Measurements from ENCODE around the gene CWC27.

Gene CWC27

GRCh38 chr5:64971990-64972389, 203.3 kb downstream of the CWC27 start:
- Histone ChIP-seq H3K4me1 (ENCODE audit: insufficient read depth, low read length) (no peaks in the 10 kb centered on the region), H3K79me2 (ENCODE audit: insufficient read depth, low read length) (no peaks in the 10 kb centered on the region), H3K36me3 (ENCODE audit: insufficient read depth, low read length) (peaks cover 21% of the 10 kb centered on the region; the same call in 1 of the 2 replicates), H4K20me1 (ENCODE audit: insufficient read depth, low read length) (no peaks in the 10 kb centered on the region), H2AFZ (ENCODE audit: low read depth, low read length) (no peak overlapping the region), H3K27ac (ENCODE audit: low read length) (no peak overlapping the region), H3K4me2 (ENCODE audit: insufficient read depth, low read length) (no peak overlapping the region), H3K4me3 (ENCODE audit: low read depth in 1 of 2, low read length in 2 of 2) (no peak overlapping the region), H3K9me3 (ENCODE audit: insufficient read depth, low read length, severe bottlenecking) (no peaks in the 10 kb centered on the region), H3K9ac (ENCODE audit: low read depth, low read length) (no peak overlapping the region), H3K27me3 (ENCODE audit: insufficient read depth, low read length, poor library complexity) (no peaks in the 10 kb centered on the region)
- ATAC-seq (ENCODE audit: insufficient read depth, low read depth) (no peak), DNase-seq (no peak)
- TF ChIP-seq EZH2 (IDR thresholded peaks at IDR 0.05; ENCODE audit: borderline replicate concordance, low read depth, low read length, severe bottlenecking) (no peak), CTCF (IDR thresholded peaks at IDR 0.05; ENCODE audit: borderline replicate concordance, extremely low read depth, low read length, poor library complexity, severe bottlenecking) (no peak)

- no peak overlapping the region for H2AFZ ChIP-seq (ENCODE audit: low read depth, low read length)
- H3K4me1 ChIP-seq (ENCODE audit: insufficient read depth, low read length): no peaks in the 10 kb centered on the region
- peaks cover 27% of the 10 kb centered on the region; the same call in 1 of the 2 replicates for H3K36me3 ChIP-seq (ENCODE audit: insufficient read depth, low read length)
- H3K9ac ChIP-seq (ENCODE audit: low read depth, low read length): no peak overlapping the region
- H4K20me1 ChIP-seq (ENCODE audit: insufficient read depth, low read length): no peaks in the 10 kb centered on the region
- no peak overlapping the region for H3K4me3 ChIP-seq (ENCODE audit: low read depth in 1 of 2, low read length in 2 of 2)
- DNase-seq (no peak), ATAC-seq (ENCODE audit: insufficient read depth, low read depth) (no peak)
- no peak overlapping the region for H3K4me2 ChIP-seq (ENCODE audit: insufficient read depth, low read length)
- no peak for TF ChIP-seq CTCF (IDR thresholded peaks at IDR 0.05; ENCODE audit: borderline replicate concordance, extremely low read depth, low read length, poor library complexity, severe bottlenecking)
- no peak for TF ChIP-seq EZH2 (IDR thresholded peaks at IDR 0.05; ENCODE audit: borderline replicate concordance, low read depth, low read length, severe bottlenecking)
- H3K27me3 ChIP-seq (ENCODE audit: insufficient read depth, low read length, poor library complexity): no peaks in the 10 kb centered on the region
- no peaks in the 10 kb centered on the region for H3K79me2 ChIP-seq (ENCODE audit: insufficient read depth, low read length)
- no peaks in the 10 kb centered on the region for H3K9me3 ChIP-seq (ENCODE audit: insufficient read depth, low read length, severe bottlenecking)
- H3K27ac ChIP-seq (ENCODE audit: low read length): no peak overlapping the region
These were observed 203.9 kb downstream of the CWC27 start for GRCh38 chr5:64972591-64972990.

- Histone ChIP-seq H3K27me3 (ENCODE audit: insufficient read depth, low read length, poor library complexity) (no peaks in the 10 kb centered on the region), H3K9me3 (ENCODE audit: insufficient read depth, low read length, severe bottlenecking) (no peaks in the 10 kb centered on the region), H3K4me1 (ENCODE audit: insufficient read depth, low read length) (no peaks in the 10 kb centered on the region), H3K4me2 (ENCODE audit: insufficient read depth, low read length) (no peak overlapping the region), H4K20me1 (ENCODE audit: insufficient read depth, low read length) (no peaks in the 10 kb centered on the region), H3K4me3 (ENCODE audit: low read depth in 1 of 2, low read length in 2 of 2) (no peak overlapping the region), H2AFZ (ENCODE audit: low read depth, low read length) (no peak overlapping the region), H3K9ac (ENCODE audit: low read depth, low read length) (no peak overlapping the region), H3K36me3 (ENCODE audit: insufficient read depth, low read length) (peaks cover 33% of the 10 kb centered on the region; the same call in 1 of the 2 replicates), H3K27ac (ENCODE audit: low read length) (no peak overlapping the region), H3K79me2 (ENCODE audit: insufficient read depth, low read length) (no peaks in the 10 kb centered on the region)
- no peak for DNase-seq
- no peak for ATAC-seq (ENCODE audit: insufficient read depth, low read depth)
- TF ChIP-seq EZH2 (IDR thresholded peaks at IDR 0.05; ENCODE audit: borderline replicate concordance, low read depth, low read length, severe bottlenecking) (no peak), CTCF (IDR thresholded peaks at IDR 0.05; ENCODE audit: borderline replicate concordance, extremely low read depth, low read length, poor library complexity, severe bottlenecking) (no peak)
These were observed 204.5 kb downstream of the CWC27 start for GRCh38 chr5:64973215-64973614.

DNA sequence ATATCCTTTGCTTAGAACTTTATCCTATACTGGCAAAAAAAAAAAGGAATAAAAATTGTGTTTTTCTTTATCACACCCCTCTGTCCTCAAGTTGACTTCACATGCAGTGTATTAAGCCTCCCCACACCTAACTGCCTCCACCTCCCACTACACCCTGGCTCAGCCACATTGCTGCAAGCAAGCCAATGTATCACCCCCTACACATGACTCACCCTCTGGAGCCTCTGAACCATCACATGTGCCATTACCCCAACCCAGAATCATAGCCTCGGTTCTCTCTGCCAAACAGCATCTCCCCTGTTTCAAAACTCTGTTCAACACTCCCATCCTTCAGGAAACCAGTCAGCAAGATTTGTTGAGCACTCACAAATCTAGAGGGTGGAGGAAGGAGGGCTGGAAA, 209.0 kb downstream of the CWC27 start:
- Histone ChIP-seq H3K36me3 (ENCODE audit: insufficient read depth, low read length) (peaks cover 28% of the 10 kb centered on the region; the same call in 1 of the 2 replicates), H3K79me2 (ENCODE audit: insufficient read depth, low read length) (no peaks in the 10 kb centered on the region), H3K4me3 (ENCODE audit: low read depth in 1 of 2, low read length in 2 of 2) (no peak overlapping the region), H3K9ac (ENCODE audit: low read depth, low read length) (no peak overlapping the region), H3K4me1 (ENCODE audit: insufficient read depth, low read length) (no peaks in the 10 kb centered on the region), H2AFZ (ENCODE audit: low read depth, low read length) (no peak overlapping the region), H3K27ac (ENCODE audit: low read length) (no peak overlapping the region), H3K4me2 (ENCODE audit: insufficient read depth, low read length) (no peak overlapping the region), H4K20me1 (ENCODE audit: insufficient read depth, low read length) (no peaks in the 10 kb centered on the region), H3K9me3 (ENCODE audit: insufficient read depth, low read length, severe bottlenecking) (no peaks in the 10 kb centered on the region), H3K27me3 (ENCODE audit: insufficient read depth, low read length, poor library complexity) (no peaks in the 10 kb centered on the region)
- ATAC-seq (ENCODE audit: insufficient read depth, low read depth) (no peak), DNase-seq (no peak)
- no peak for TF ChIP-seq EZH2 (IDR thresholded peaks at IDR 0.05; ENCODE audit: borderline replicate concordance, low read depth, low read length, severe bottlenecking)
- no peak for TF ChIP-seq CTCF (IDR thresholded peaks at IDR 0.05; ENCODE audit: borderline replicate concordance, extremely low read depth, low read length, poor library complexity, severe bottlenecking)

All from DND-41 (cell line).